Activated CD4-positive, alpha-beta T cell treated with anti-CD3 and anti-CD28 coated beads for 1 hour (primary cell): Measurements from ENCODE around the gene RAC3.

Experiments
- DNase-seq: peaks from one replicate; pipeline ENCODE4 v3.0.0-alpha.2; 2020

RAC3 gene

DNA sequence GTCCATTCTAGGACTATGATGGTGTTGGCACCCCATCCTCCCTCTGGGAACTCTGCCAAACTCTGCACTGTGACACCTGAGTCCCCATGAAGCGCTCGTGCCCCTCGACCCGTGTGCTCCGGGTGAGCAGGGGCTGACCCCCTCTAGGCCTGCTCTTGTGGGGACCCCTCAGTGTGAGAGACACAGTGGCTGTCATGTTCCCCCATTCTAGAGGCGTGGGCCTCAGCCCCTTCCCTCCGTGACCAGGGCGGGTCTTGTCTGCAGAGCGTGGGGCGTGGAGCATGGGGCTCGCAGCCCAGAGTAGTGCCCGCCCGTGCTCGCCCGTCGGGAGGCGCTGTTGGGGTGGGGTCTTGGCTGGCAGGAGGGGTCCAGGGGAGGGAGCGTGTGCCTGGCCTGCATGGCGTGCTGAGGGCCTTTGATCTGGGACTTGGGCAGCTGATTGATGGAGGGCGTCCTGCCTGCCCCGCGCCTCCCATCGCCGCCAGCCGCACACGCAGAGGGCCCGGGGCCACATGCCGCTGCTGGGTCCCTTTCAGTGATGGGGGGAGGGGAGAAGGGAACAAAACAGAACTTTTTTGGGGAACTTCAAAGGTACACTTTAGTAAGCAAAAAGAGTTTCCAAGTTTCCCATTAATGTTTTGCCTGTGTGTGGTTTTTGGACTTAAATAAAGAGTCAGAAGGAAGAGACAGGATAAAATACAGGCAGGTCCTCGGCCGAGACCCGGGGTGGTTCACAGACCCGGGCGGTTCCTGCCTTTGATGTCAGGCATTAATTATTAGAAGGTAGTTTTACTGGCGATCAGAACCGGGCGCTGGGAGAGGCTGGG lies 31.3 kb upstream of the RAC3 start:
- no peak for DNase-seq

DNA sequence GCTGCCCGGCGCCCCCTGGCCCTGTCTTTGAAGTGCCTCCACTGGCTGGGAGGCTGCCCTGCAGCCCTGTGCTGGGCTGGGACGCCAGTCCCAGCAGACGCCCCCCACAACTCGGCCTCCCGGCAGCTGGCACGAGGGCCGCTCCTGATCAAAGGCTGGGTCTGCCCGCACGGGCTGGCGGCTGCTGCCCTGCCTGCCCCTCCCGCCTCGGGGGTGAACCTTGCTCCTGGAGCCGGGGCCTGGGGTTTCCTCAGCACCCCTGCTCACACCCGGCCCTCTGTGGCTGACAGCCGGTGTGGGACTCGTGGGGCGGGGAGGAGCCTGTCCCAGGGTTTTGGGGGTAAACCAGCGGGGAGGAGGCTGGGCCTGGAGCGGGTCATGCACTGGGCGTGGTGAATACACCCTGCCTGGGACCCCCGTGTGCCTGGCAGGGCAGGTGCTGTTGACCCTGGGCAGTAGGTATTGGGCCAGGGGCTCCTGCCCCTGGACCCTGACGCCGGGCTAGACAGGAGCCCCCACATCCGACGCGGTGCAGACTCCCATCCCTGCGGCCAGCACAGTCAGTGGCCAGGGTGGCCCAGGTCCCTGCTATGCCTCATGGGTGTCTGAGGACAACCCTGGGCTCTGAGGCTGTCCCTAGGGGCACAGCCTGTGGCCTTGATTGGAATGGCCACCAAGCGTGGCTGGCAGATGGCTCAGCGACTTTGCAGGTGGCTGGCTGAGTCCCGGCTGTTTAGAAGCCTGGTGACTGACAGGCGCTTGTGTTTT lies 30.5 kb upstream of the RAC3 start:
- no peak for DNase-seq

DNA sequence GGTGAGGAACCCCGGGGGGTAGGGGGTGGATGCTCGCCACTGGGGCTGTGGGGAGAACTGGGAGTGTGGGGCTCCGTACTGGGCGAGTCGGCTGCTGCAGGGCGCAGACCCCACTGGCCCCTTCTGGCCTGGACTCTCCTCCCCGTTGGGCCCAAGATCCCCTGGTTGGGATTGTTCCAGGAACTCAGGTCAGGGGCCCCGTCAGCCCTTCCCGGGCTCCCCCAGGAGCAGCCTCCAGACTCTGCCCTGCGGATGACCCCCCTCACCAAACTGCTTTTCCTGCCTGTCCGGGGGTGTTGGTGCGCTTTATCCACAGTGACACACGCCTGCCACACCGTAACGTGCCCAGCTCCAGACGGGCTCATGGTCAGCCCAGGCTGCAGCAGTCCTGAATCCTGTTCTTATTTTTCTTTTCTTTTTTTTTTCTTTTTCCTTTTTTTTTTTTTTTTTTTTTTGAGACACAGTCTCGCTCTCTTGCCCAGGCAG lies 29.9 kb upstream of the RAC3 start:
- no peak for DNase-seq

DNA sequence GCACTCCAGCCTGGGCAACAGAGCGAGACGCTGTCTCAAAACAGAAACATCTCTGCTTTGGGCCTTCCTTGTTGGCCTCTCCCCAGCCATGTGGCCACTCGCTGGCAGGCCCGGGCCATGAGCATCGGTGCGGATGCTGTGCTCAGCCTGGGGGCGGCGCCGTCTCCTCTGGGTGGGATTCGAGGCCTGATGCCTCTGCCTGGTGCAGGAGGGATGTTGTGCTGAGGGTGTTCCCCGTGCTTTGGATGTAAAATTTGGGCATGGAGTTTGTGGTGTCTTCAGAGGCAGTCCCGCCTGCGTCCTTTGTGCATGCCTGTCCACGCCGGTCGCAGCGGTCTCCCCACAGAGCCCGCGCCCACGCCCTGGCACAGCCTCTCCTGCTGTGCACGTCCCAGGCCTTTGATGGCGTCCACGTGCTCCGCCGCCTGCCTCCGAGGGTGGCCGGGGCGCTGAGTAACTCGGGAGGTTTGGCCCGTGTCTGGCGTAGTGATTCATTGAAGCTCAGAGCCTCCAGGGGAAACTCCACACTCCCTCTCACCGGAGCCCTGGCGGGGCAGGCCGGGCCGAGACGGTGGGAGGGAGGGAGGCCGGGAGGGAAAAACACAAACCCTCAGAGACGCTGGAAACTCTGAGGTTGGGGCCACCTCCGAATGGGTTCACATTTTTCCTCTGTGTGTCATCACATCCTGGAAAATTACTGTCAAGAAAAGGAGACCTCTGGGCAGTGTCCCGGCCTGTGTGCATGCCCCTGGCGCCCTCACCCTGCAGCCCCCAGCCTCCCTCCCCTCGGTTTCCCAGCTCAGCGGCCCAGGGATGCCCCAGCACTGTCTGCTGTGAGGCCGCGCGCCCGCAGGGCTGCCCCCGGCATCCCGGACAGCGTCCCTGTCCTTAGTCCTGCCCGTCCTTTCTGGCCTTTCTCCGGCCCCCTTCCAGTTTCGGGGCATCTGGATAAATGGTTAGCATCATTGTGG lies 27.8 kb upstream of the RAC3 start:
- DNase-seq, result no peak

DNA sequence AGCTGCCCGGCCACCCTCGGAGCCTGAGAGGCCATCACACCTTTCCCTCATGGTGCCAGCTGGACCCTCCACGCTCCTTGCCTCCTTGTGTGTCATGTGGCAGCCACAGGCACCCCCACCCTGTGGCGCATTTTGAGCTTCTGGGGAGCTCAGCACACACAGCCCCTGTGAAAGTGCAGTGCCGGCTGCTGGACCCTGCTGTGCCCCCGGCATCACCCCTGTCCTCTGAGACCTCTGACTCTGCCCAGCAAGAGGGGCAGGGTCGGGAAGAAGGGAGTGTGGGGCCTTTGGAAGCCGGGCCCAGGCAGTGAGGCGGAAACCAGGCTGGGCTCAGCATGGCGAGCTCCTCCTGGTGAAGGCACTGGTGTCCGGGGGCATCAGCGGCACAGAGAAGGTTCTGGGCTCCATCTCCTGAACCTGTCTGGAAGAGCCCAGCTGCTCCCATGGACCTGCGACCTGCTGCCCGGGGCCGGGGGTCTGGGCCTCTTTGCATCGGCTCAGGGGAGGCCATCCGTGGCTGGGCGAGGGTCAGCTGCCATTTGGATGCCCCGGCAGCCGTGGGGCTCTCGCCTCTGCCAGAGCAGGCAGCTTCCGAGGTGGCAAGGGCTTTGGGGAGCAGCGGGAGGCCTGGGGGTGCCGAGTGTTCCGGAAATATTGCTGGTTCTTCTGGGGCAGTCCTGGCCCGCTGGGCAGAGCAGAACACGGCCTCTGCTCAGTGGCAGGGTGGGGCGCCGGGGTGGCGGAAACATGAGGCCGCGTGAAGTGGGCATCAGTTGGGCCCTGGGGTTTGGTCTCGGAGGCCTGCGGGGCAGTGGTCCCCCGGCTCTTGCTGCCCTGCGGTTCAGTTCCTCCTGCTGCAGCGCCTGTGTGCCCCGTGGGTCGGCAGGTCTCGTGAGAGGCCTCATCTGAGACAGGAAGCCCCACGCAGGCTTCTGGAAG lies 26.7 kb upstream of the RAC3 start:
- DNase-seq, result no peak

DNA sequence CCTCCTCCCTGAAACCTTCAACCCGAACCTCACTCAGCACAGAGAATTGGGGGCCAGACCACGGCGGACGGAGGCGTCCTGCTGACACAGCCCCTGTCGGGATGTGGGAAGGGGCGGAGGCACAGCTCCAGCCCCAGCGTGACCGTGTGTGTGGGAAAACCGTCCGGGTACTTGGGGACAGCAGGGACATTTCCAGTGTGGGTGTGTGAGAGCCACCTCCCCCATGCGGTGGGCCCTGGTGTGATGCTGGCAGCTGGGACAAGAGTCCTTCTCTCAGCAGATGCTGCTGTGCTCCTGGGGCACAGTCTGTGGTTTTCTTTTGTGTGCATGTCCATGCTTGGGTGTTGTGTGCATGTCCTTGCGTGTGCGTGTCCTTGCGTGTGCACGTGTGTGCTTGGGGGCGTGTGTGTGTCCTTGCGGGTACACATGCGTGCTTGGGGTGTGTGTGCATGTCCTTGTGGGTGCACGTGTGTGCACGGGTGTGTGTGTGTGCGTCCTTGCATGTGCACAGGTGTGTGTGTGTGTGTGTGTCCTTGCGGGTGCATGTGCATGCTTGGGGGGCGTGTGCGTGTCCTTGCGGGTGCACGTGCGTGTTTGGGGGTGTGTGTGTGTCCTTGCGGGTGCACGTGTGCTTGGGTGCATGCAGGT lies 25.7 kb upstream of the RAC3 start:
- no peak for DNase-seq

DNA sequence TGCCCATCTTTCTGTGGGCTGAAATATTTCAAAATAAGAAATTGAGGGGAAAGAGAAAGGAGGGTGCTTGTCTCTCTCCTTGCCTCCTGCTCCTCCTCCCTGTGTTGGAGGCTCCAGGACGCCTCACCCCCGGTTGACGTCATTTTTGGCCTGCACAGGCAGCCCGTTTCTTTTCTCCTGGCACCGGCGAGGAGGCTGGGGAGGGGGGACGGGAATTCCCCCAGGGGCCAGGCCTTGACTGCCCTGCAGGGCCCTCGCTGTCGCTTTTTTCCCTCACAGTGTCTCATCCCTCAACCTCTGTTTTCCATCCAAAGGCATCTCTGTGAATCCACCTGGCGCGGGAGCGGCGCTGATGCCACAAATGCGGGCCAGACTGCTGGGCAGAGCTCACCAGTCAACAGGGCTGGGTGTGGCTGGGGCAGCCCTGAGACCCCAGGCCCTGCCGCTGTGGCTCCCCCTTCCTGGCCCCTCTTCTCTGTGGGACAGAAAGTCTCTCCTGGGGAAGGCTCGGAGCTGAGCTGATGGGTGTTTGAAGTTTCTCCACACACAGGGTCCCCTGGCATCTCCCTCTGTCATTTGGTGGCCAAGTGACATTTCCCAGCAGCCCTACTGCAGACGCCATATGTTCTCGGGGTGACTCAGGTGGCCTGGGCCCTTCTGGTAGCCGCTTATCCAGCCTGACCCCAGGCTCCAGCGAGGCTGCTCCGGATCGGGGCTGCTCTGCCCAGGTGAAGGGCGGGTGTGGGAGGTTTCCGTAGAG lies 24.8 kb upstream of the RAC3 start:
- DNase-seq, result no peak

DNA sequence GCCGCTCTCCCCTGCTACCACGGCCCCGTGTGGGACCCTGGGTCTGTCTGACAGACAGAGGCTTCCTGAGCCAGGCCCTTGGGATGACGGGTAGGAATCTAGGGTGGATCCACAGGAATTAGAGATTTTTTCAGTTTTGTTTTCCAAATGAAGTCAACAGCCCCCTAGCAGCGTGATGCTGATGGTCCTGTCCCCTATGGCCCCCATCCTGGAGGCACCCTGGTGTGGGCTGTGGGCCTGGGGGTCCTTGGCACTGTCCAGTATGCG lies 24.3 kb upstream of the RAC3 start:
- DNase-seq, result no peak

DNA sequence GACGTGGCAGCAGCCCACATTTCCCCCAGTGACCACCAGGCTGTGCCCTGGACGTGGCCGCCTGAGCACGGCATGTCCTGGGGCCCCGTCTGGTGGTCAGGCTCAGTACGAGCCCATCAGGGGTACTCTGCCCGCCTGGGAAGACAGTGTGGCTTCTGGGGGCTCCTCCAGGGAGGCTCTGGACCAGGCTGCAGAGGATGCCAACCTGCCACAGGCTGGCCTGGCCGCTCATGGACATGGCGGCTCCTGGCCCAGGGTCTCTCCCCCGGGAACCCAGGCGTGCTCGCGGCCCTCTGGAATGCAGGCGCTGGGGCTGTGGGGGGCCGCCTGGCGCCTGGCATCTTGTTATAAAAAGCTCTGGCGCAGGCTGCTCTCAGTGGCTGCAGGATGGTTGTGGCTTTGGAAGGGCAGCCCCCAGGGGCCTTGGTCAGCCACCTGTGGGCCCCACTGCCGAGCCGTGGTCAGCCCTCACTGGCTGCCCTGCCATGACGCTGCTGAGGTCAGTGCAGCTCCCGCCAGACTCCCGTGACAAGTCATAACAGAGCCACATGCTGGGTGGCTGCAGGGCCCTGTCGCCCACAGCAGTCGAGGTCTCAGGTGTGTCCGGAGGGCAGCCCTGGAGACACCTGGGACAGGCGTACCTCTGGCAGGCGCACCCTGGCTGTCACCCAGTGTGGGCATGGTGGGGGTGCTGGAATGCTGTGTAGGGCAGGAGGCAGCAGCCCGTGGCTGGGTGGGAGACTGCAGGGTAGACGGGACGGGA lies 23.8 kb upstream of the RAC3 start:
- DNase-seq, result no peak

DNA sequence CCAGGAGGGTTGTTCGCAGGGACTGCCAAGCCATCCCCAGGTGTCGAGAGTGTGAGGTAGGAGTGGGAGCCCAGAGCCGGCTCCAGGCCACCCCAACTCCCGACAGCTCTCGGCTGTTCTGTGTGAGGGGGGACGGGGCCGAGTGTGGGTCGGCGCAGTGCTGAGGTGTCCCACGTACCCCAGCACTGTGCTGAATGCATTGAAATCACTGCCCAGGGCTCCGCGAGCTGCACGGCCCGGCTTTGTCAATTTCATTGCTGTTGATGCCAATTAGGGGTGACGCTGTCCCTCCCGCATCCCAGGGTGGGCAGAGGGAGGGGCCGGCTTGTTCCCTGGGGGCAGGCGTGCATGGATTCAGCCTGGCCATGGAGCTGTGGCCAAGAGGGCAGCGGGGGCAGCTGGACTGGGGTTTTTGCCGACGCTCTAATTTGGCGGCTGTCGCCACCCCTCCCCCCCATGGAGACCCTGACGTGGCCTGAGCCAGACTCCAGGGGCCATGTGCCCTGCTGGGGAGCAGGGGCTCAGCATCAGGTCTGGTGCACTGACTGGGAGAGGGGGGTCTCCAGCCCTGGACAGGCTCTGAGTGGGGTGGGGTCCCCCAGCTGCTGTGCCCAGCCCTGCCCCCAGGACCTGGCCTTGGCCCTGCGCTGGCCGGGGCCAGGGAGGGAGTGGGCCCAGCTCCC lies 23.1 kb upstream of the RAC3 start:
- DNase-seq, result no peak

DNA sequence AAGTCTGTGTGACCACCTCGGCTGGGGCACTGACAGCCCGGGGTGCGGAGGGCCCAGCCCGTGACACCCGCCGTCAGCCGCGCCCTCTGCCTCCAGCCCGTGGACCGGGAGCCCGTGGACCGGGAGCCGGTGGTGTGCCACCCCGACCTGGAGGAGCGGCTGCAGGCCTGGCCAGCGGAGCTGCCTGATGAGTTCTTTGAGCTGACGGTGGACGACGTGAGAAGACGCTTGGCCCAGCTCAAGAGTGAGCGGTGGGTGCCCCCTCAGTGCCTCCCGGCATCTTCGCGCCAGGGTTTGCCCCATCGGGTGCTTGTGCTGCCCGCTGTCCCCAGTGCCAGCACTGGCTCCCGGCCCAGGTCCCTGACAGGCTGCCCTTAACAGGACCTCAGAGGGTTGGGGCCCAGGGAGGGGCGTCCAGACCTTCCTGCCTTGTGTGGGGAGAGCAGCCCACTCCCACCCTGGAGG lies 22.5 kb upstream of the RAC3 start:
- DNase-seq, result no peak

DNA sequence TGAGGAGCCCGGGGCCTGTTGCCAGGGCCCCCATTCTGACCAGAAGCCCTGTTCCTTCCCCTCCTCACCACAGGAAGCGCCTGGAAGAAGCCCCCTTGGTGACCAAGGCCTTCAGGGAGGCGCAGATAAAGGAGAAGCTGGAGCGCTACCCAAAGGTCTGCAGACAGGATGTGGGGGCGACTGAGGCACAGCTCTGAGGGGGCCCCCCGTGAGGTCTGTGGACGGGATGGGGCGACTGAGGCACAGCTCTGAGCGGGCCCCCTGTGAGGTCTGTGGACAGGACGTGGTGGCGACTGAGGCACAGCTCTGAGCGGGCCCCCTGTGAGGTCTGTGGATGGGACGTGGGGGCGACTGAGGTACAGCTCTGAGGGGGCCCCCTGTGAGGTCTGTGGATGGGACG lies 22.1 kb upstream of the RAC3 start:
- no peak for DNase-seq

DNA sequence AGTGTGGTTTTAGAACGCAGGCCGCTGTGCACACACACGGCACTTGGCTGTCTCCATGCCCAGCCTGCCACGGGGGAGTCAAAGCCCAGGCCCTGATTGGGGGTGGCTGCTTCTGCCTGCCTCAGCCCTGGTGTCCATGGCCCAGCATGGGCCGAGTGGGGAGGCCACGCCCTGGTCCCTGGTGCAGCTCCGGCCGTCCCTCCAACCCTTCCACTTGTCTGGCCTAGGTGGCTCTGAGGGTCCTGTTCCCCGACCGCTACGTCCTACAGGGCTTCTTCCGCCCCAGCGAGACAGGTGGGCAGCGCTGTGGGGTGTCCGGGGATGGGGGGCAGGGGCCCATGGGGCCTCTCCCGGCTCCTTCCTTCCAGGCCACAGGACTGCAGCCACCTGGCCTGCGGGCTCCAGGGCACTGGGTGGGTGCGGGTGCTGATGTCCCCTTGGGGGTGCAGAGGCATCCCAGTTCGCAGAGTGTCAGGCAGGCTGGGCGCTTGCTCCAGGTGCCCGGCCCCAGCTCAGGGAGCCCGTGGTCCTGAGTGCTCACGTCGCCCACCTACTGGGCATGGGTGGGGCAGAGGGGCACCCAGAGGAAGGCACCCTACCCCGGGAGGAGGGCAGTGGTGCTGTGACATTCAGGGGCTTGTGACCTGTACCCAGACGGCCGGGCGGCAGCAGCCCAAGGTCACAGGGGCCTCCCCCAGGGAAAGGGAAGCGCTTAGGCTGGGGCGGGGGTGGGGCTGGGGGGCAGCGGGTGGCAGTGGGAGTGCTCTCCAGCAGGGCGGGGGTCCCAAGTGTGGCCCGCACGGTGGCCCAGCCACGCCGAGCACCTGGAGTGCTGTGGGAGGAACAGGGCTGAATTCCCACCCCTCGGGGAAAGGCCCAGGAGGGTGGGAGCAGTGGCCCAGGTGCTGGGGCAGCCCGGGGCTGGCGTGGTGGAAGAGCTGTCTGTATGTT lies 20.6 kb upstream of the RAC3 start:
- no peak for DNase-seq

DNA sequence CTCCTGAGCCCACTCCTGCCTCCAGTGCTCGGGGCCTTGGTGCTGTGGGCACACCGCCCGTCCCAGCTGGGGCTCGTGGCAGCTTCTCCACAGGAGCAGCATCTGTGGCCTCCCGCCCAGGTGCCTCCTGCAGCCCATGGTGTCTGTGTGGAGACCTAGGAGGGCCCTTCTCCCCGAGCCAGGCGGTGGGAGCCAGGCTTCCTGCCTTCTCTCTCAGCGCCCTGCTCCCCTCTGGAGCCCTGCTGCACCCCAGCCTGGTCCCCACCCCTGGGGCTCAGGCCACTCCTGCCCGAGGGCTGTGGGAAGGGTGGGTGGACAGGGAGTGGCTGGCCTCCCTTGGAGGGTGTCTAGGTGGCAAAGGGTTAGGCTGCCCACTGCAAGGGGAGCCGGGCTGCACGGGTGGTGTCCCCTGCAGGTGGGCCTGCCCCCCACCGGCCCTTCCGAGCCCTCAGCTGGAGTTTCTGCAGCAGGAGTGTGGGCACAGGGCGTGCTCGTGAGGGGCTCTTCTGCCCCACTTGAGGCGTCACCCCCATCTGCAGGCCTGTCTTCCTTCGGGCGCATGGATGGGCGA lies 19.8 kb upstream of the RAC3 start:
- no peak for DNase-seq

DNA sequence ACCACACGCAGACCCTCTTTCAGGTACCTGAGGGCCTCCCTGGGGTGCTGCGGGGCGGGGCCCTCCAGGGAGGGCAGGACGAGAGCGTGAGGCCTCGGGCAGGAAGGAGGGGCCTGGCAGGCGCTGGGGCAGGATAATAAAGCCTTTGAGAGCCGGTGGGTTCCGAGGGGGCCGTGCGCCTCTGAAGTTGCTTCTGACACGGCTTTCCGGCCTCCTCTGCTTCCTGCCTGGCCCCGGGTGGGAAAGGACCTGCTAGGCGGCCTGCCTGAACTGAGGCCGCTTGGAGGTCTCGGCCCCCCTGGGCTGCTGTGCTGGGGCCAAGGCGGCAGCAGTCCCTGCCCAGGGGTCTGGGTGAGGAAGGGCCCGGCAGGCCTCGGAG lies 19.2 kb upstream of the RAC3 start:
- no peak for DNase-seq

DNA sequence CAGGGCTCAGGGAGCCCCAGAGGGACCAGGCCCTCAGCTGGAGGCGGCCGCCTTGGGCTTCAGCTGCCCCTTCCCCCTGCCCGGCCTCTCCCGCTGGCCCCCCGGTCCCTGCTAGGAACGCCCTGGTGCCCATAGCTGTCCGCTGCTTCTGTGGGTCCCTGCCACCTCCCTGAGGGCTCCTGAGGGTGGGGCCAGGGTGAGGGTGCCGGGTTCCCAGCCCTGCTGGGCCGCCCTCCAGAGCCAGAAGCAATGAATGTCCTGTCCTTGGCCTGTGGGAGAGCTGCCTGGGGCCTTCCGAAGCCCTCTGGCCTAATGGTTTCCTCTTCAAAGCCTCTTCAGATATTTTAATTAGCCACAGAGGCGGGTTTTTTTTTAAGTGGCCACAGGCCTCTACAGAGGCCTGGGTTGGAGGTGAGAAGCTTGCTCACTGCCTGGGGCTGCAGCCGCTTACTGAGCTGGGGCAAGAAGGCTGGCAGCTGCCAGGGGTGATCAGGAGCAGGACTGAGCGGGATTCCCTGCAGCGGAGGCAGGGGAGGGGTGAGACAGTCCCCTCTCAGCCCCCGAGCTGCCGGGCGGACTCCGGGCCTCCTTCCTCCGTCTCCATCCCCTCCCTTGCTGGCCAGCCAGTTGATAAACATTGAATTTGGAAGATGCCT lies 18.7 kb upstream of the RAC3 start:
- no peak for DNase-seq

DNA sequence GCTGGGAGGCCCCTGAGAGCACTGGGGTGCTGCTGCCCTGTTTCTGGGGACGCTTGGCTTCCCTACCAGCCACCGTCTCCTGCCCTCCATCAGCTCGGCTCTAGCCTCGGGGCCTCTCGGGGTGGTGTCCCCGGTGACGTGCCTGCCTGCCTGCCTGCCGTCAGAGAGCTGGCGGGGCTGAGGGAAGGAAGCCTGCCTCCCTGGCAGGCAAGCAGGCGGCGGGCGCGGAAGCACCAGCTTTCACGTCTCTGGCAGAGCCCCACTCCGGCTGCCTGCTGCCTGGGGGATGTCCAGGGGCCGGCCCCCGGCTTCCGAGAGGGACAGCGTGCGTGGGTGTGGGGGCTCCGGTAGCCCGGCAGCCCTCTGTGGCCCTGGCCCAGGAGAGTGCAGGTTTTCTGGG lies 18.1 kb upstream of the RAC3 start:
- DNase-seq, result no peak
